ENCODE data around the gene ST3GAL6. TPM values are rescaled to one million over a fixed set of nuclear protein-coding genes. Genes with fewer than 3 reads are reported as not detected.

The ST3GAL6 gene
- total RNA-seq, 1 donor from 2014 or later: 29.4 TPM

GRCh38 chr3:98801043-98801747 lies 38.1 kb downstream of the ST3GAL6 start:
- DNase-seq (no peak), ATAC-seq (no peak)
- TF ChIP-seq CTCF (IDR thresholded peaks at IDR 0.05): no peak
- Histone ChIP-seq H3K4me1 (no peaks in the 10 kb centered on the region), H3K9me3 (no peaks in the 10 kb centered on the region), H3K4me3 (no peak overlapping the region), H3K27ac (no peak overlapping the region), H3K27me3 (no peaks in the 10 kb centered on the region), H3K36me3 (peaks cover 22% of the 10 kb centered on the region)
- intact Hi-C loops (cut with DNase I): loop anchor here (10.0 kb wide), 1 partner anchor 206 kb away; the partner anchor contains the start of gene CPOX

- Histone ChIP-seq H3K27ac (no peak overlapping the region), H3K4me1 (peaks cover under 1% of the 10 kb centered on the region), H3K4me3 (no peak overlapping the region), H3K36me3 (peaks cover 47% of the 10 kb centered on the region), H3K9me3 (no peaks in the 10 kb centered on the region), H3K27me3 (no peaks in the 10 kb centered on the region)
- ATAC-seq (no peak), DNase-seq (no peak)
- intact Hi-C loops (cut with DNase I): loop anchor here (10.0 kb wide), 1 partner anchor 211 kb away; the partner anchor contains the start of gene CPOX
- no peak for TF ChIP-seq CTCF (IDR thresholded peaks at IDR 0.05)
These were observed 42.4 kb downstream of the ST3GAL6 start for GRCh38 chr3:98805571-98805970.

- DNase-seq: no peak
- TF ChIP-seq CTCF (IDR thresholded peaks at IDR 0.05): no peak
- ATAC-seq: no peak
- intact Hi-C loops (cut with DNase I): loop anchor here (10.0 kb wide), 1 partner anchor 212 kb away; the partner anchor contains the start of gene CPOX
- Histone ChIP-seq H3K4me3 (no peak overlapping the region), H3K36me3 (peaks cover 40% of the 10 kb centered on the region), H3K27ac (no peak overlapping the region), H3K27me3 (no peaks in the 10 kb centered on the region), H3K4me1 (peaks cover 5% of the 10 kb centered on the region), H3K9me3 (no peaks in the 10 kb centered on the region)
These were observed 43.4 kb downstream of the ST3GAL6 start for GRCh38 chr3:98806521-98806920.

GRCh38 chr3:98807011-98807410 lies 43.9 kb downstream of the ST3GAL6 start:
- Histone ChIP-seq H3K27ac (no peak overlapping the region), H3K9me3 (no peaks in the 10 kb centered on the region), H3K4me3 (no peak overlapping the region), H3K4me1 (peaks cover 5% of the 10 kb centered on the region), H3K27me3 (no peaks in the 10 kb centered on the region), H3K36me3 (peaks cover 40% of the 10 kb centered on the region)
- TF ChIP-seq CTCF (IDR thresholded peaks at IDR 0.05): no peak
- ATAC-seq (no peak), DNase-seq (no peak)
- intact Hi-C loops (cut with DNase I): loop anchor here (10.0 kb wide), 1 partner anchor 212 kb away; the partner anchor contains the start of gene CPOX

- Histone ChIP-seq H3K4me3 (no peak overlapping the region), H3K36me3 (peaks cover 40% of the 10 kb centered on the region), H3K27me3 (no peaks in the 10 kb centered on the region), H3K9me3 (no peaks in the 10 kb centered on the region), H3K4me1 (peaks cover 5% of the 10 kb centered on the region), H3K27ac (no peak overlapping the region)
- no peak for TF ChIP-seq CTCF (IDR thresholded peaks at IDR 0.05)
- intact Hi-C loops (cut with DNase I): loop anchor here (10.0 kb wide), 1 partner anchor 213 kb away; the partner anchor contains the start of gene CPOX
- ATAC-seq (no peak), DNase-seq (no peak)
These were observed 44.4 kb downstream of the ST3GAL6 start for GRCh38 chr3:98807561-98807960.
